Activated T-cell treated with anti-CD3 and anti-CD28 coated beads, Interleukin-2, amount 50 U/mL, for 1 hour (primary cell): Measurements from ENCODE around the gene GGT7.
"Not testable (repeated sequence)": the region's sequence is repeated elsewhere in the genome, so short reads cannot be mapped to it uniquely, and the experiment has no call there.

Source experiments
- DNase-seq: peaks from one replicate; pipeline ENCODE4 v3.0.0-alpha.2; 2020

Gene GGT7

GRCh38 chr20:34880971-34881370 is 8.3 kb upstream of the GGT7 start:
- DNase-seq, result not testable (repeated sequence)

GRCh38 chr20:34880215-34880850 is 7.7 kb upstream of the GGT7 start:
- no peak for DNase-seq

- peak; percentile 99 for DNase-seq
Observed at GRCh38 chr20:34876406-34877282, 4.0 kb upstream of the GGT7 start, which contains the start of gene ACSS2. TSS of gene ACSS2 (plus strand) at chr20:34876612. CDS start at chr20:34876646, 34 bp downstream.

GRCh38 chr20:34875642-34876405 is 3.2 kb upstream of the GGT7 start:
- no peak for DNase-seq

GRCh38 chr20:34874094-34874654 is 1.5 kb upstream of the GGT7 start:
- DNase-seq, result peak; percentile 43

GRCh38 chr20:34873583-34874093 is 982 bp upstream of the GGT7 start:
- DNase-seq, result no peak

- no peak for DNase-seq
Observed at GRCh38 chr20:34871966-34872621, 562 bp downstream of the GGT7 start.

GRCh38 chr20:34871320-34871926 is 1.2 kb downstream of the GGT7 start:
- no peak for DNase-seq

- DNase-seq, result no peak
Observed at GRCh38 chr20:34864216-34864615, 8.4 kb downstream of the GGT7 start.

GRCh38 chr20:34863421-34863965 is 9.2 kb downstream of the GGT7 start:
- DNase-seq, result no peak

GRCh38 chr20:34862724-34863123 is 9.9 kb downstream of the GGT7 start:
- no peak for DNase-seq

- no peak for DNase-seq
Observed at GRCh38 chr20:34861386-34862084, 11.1 kb downstream of the GGT7 start.

GRCh38 chr20:34859826-34860545 is 12.7 kb downstream of the GGT7 start:
- no peak for DNase-seq

GRCh38 chr20:34859367-34859766 is 13.3 kb downstream of the GGT7 start:
- DNase-seq, result no peak

GRCh38 chr20:34852298-34852697 is 20.4 kb downstream of the GGT7 start:
- DNase-seq, result no peak

- no peak for DNase-seq
Observed at GRCh38 chr20:34850969-34851368, 21.7 kb downstream of the GGT7 start.

GRCh38 chr20:34849778-34850177 is 22.9 kb downstream of the GGT7 start:
- no peak for DNase-seq

- DNase-seq, result no peak
Observed at GRCh38 chr20:34848597-34848996, 24.1 kb downstream of the GGT7 start.

GRCh38 chr20:34843421-34843820 is 29.2 kb downstream of the GGT7 start:
- DNase-seq, result no peak

GRCh38 chr20:34842143-34842542 is 30.5 kb downstream of the GGT7 start:
- DNase-seq, result no peak
